ENCODE data around the gene MAGI1. TPM values are rescaled to one million over a fixed set of nuclear protein-coding genes. Genes with fewer than 3 reads are reported as not detected.

MAGI1 gene
- total RNA-seq, 1 experiment from 2014 or later, result 58.2 TPM

GRCh38 chr3:66076861-66077470 is 38.2 kb upstream of the MAGI1 start (continued):
- no peak for TF ChIP-seq NR3C1 (CRISPR knock-in tag; conservative IDR thresholded peaks at IDR 0.05; ENCODE audit: low read depth)
- no peak for TF ChIP-seq ZBTB43 (CRISPR knock-in tag; IDR thresholded peaks at IDR 0.05)
- no peak for TF ChIP-seq E2F1 (CRISPR knock-in tag; IDR thresholded peaks at IDR 0.05)
- TF ChIP-seq ZNF232 (CRISPR knock-in tag; IDR thresholded peaks at IDR 0.05), result no peak

- TF ChIP-seq ZNF317 (CRISPR knock-in tag; IDR thresholded peaks at IDR 0.05; ENCODE audit: borderline replicate concordance, low read depth), result no peak
- TF ChIP-seq ZSCAN18 (CRISPR knock-in tag; IDR thresholded peaks at IDR 0.05), result no peak
- TF ChIP-seq ZBTB43 (CRISPR knock-in tag; IDR thresholded peaks at IDR 0.05), result no peak
- TF ChIP-seq ZNF121 (CRISPR knock-in tag; IDR thresholded peaks at IDR 0.05), result no peak
- TF ChIP-seq GTF2I (CRISPR knock-in tag; conservative IDR thresholded peaks at IDR 0.05), result no peak
- TF ChIP-seq GABPB1 (CRISPR knock-in tag; IDR thresholded peaks at IDR 0.05), result no peak
- TF ChIP-seq IRF1 (CRISPR knock-in tag; IDR thresholded peaks at IDR 0.05), result no peak
- no peak for TF ChIP-seq PREB (CRISPR knock-in tag; IDR thresholded peaks at IDR 0.05; ENCODE audit: borderline replicate concordance)
- no peak for TF ChIP-seq HMGA2 (CRISPR knock-in tag; IDR thresholded peaks at IDR 0.05)
- TF ChIP-seq KAT7 (CRISPR knock-in tag; IDR thresholded peaks at IDR 0.05; ENCODE audit: borderline replicate concordance), result no peak
- TF ChIP-seq CREM (CRISPR knock-in tag; IDR thresholded peaks at IDR 0.05), result no peak
- TF ChIP-seq STAT6 (CRISPR knock-in tag; conservative IDR thresholded peaks at IDR 0.05; ENCODE audit: low read depth), result no peak
- TF ChIP-seq GRHL2 (CRISPR knock-in tag; IDR thresholded peaks at IDR 0.05; ENCODE audit: insufficient replicate concordance, severe bottlenecking), result no peak
- TF ChIP-seq EMX1 (CRISPR knock-in tag; IDR thresholded peaks at IDR 0.05), result no peak
- TF ChIP-seq JUN (CRISPR knock-in tag; IDR thresholded peaks at IDR 0.05), result no peak
- TF ChIP-seq E2F1 (CRISPR knock-in tag; IDR thresholded peaks at IDR 0.05), result no peak
- no peak for TF ChIP-seq ZNF281 (CRISPR knock-in tag; IDR thresholded peaks at IDR 0.05)
- ChIA-PET POLR2A (interaction anchor here (0.5 to 0.8 kb wide), 2 partner anchors 16 to 527 kb away, joined by 3 to 5 read pairs; no protein-coding TSS in a partner anchor), CTCF (no interaction called here)
- DNase-seq (ENCODE audit: low spot score), result no peak
- Mint-ChIP-seq H3K27me3 (ENCODE audit: low read depth) (no peaks in the 10 kb centered on the region), H3K36me3 (no peaks in the 10 kb centered on the region), H3K4me1 (no peaks in the 10 kb centered on the region), H3K27ac (no peak overlapping the region), H3K4me3 (no peak overlapping the region), H3K9me3 (0 out of 2 replicates have a peak, but pooled peaks cover 4% of the 10 kb centered on the region)
- no peak for ATAC-seq
Measured at GRCh38 chr3:66075281-66075680, 36.6 kb upstream of the MAGI1 start.

Measured in WTC11 (cell line).